Cardiac atrium fibroblast (primary cell): Measurements from ENCODE around the gene SLC22A23. TPM values are rescaled to one million over a fixed set of nuclear protein-coding genes. Genes with fewer than 3 reads are reported as not detected.

ENCODE experiments used
- total RNA-seq: library from RNA; depleted of rRNA; stranded (reverse); fragments of >200 nt; gene quantifications from 2 replicates; pipeline ENCODE4 v1.2.3, GENCODE V29; 2015

The SLC22A23 gene
- total RNA-seq, result 13.9 and 17.2 TPM in 2 replicates

GRCh38 chr6:3456898-3457709, at the start of gene SLC22A23:
Gene SLC22A23 (minus strand): TSS chr6:3457050. CDS start chr6:3456559, 491 bp downstream.

GRCh38 chr6:3258720-3259490, 197.9 kb downstream of the SLC22A23 start, which contains the start of gene PSMG4:
Gene PSMG4 (plus strand): TSS chr6:3258947. CDS start chr6:3259023, 76 bp downstream.

GRCh38 chr6:3227363-3228045, 229.3 kb downstream of the SLC22A23 start, which contains the start of gene TUBB2B:
Gene TUBB2B (minus strand): TSS chr6:3227653. CDS start chr6:3227543, 110 bp downstream.

Other genes with a start within 250 kb of the SLC22A23 start
- 6.3 and 13.2 TPM in 2 replicates for gene TUBB2B, start 229.4 kb downstream of the SLC22A23 start, total RNA-seq
- 10.2 and 16.2 TPM in 2 replicates for gene PSMG4, start 198.1 kb downstream of the SLC22A23 start, total RNA-seq